Stimulated activated CD4-positive, alpha-beta T cell treated with anti-CD3 and anti-CD28 coated beads, Interleukin-4, amount 100 ng/mL, for 48 hours (primary cell): ENCODE data around the gene SCAPER.

Source experiments
- DNase-seq, 2 donors: peaks; one replicate each; pipeline ENCODE4 v3.0.0-alpha.2; 2020; ENCODE audit warnings: low read depth in 2 of 2

Gene SCAPER

GRCh38 chr15:76366714-76367113 is 538.4 kb downstream of the SCAPER start:
- no peak for DNase-seq

GRCh38 chr15:76363251-76363650 is 541.9 kb downstream of the SCAPER start:
- DNase-seq: no peak

- DNase-seq: no peak
These were observed 544.7 kb downstream of the SCAPER start for GRCh38 chr15:76360416-76360815.

DNA sequence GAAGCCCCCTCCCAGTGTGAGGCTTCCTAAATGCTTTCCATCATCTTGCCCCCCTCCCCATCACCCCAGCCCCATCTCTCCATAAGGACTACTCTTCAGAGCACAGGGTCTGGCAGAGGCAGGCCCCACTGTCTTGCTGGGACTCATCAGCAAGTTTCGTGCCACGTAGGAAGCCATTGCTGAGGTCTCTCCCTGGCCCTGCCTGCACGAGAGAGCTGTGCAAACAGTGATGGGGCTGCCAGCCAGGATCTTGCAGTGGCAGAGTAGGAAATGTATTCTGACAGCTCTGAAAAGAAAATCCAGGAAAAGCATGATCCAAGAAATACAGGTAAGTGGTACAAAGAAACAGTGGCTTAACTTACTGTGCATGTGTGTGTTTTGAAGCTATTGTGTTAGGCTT is 546.0 kb downstream of the SCAPER start:
- DNase-seq: no peak

- DNase-seq: no peak
These were observed 546.7 kb downstream of the SCAPER start for GRCh38 chr15:76358453-76358852.

DNA sequence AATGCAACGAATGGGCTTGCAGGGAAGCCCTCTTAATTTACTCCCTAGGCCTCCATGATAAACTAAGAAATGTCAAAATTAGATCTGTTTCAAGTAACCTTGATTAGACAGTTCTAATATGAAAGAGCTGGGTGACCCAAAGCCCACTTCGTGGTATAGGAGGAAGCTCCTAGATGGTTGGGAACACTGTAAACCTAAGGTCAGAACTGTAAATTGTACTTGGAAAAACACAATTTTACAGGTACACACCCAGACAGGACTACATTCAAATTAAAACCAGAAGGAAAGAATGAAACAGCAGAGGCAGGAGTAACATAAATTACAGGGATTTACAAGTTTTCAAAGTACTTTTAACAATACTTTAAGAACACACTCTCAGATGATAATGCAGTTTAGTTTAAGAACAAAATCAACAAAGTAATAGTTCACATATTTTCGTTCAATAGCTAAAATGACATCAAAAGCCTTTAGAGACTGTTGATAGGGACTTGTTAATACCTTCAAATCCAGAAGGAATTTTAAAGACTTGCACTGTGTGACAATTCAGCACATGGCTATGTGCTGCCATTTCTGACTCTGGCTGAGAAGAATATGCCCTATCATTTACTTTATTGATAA is 550.2 kb downstream of the SCAPER start:
- DNase-seq: no peak

GRCh38 chr15:76353903-76354302 is 551.2 kb downstream of the SCAPER start:
- no peak for DNase-seq

DNA sequence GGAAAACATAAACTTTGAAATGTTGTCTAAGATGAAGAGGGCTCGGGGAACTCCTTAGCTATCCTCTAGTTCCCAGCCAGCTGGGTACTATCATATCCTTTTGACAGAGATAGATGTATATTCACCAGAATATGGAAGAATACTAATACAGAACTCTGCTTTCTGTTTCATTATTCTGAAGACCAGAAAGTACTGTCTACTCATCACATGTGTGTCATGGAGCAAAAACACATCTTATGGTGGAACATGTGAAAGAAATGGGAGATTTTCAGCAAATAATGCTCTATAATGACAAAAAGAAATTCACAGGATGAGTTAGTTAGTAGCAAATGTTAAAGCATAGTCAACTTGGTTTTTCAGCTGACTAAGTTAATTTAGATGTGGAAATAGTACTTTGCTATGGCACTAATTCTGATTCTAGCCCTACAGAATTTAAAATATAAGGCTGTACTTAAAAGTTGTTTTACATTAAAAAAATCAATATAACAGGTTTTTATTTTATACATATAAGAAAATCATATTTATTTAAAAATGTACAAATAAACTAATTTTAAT is 552.0 kb downstream of the SCAPER start:
- DNase-seq: no peak

DNA sequence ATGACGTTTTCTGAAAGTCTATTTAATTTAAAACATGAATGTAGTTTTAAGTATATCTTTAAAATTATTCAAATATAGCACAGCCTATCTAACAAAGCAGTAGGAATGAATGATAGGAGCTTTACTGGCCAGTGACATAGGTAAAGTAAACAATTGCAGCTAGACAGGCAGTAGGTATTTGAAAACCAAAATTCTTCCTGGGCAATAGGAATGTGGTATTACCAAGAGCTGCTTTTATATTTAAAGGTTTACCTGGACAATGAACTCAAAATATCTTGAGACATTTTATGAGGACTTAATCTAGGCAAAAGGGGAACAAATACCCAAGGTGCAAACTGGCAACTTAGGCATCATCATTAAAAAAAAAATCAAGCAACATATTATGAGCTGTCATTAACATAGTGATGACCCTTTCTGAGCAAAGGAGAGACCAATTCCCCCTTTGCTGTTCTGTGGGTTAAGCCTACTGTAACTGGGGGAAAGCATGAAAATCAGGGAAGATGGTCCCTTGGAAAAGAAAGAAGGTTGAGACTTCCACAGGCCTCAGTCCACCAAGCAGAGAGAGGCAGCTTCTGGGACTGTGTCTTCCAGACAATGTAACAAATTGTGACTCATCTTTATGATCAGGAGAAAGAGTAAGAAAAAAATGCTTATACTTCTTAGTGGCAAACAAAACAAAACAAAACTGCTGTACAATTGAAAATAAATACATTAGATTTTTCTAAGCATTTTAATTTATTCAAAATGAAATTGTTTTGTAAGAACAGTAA is 555.7 kb downstream of the SCAPER start:
- no peak for DNase-seq

DNA sequence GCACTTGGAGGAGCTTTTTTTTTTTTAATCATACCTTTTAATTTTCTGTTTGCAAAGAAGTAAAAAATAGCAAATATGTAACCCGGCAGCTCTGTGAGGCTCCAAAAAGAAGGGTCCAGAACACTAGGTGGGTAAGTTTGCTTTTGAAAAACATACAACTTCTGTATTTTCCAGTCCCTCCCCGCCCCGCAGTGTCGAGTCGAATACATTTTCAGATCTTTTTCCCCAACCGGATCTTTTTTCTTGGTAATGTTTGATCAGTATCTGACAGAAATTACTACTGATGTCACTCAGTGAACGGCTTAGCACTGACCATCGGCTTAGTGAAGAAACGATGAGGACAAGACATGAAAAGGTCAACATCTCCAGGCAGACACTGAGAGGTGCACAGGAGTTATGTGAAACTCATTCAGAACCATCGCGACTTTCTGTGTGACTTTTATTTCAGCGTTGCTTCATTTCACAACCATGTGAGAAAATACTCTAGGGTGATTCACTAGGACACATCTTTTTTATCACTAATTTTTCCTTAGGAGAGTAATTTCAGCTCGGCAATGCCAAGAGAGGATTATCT is 557.6 kb downstream of the SCAPER start:
- DNase-seq: no peak

GRCh38 chr15:76346669-76347481 is 558.3 kb downstream of the SCAPER start:
- DNase-seq: no peak

GRCh38 chr15:76345880-76346668 is 559.1 kb downstream of the SCAPER start:
- no peak for DNase-seq

DNA sequence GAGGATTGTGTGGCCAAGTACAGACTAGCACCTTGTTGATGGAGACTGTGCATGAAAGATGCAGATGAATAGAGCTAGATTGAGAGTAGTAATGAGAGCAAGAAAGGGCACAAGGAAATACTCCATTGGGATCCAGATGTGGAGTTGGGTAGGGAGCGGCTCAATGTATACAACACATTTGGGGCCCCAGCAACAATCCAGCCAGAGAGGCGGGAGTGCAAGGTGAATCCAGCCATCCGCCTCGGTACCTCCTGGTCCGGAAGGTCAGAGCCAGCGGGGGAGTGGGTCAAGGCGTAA is 559.6 kb downstream of the SCAPER start:
- no peak for DNase-seq

DNA sequence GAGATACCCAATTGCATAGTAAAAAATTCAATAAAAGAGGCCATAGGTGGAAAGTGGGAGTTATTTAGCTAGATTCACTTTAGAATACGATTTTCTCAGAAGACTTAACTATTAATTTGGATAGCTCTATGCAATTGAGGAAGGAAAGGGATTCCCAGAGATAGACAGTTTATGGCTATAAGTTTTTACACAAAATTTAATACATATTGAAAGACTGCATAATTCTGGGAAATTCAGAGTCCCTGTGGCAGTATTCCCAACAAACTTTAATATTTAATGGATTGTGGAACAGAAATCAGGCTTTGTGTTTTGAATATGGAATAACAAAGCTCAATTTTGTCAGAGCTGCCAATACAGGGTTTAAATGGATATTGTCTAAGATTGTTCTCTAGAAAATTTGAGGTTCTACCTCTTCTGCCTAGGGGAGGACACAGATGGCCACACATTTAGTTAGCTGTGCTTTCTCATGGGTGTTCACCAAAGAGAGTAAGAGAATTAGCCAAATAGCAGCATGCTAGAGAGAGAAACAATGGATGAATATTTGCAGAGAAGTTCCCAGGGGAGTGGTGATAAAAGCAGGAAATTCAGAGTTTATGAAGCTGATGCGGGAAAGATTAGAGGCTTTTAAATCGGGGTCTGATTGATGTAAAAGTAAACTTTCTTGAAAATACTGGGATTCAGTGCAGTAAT is 560.1 kb downstream of the SCAPER start:
- no peak for DNase-seq

DNA sequence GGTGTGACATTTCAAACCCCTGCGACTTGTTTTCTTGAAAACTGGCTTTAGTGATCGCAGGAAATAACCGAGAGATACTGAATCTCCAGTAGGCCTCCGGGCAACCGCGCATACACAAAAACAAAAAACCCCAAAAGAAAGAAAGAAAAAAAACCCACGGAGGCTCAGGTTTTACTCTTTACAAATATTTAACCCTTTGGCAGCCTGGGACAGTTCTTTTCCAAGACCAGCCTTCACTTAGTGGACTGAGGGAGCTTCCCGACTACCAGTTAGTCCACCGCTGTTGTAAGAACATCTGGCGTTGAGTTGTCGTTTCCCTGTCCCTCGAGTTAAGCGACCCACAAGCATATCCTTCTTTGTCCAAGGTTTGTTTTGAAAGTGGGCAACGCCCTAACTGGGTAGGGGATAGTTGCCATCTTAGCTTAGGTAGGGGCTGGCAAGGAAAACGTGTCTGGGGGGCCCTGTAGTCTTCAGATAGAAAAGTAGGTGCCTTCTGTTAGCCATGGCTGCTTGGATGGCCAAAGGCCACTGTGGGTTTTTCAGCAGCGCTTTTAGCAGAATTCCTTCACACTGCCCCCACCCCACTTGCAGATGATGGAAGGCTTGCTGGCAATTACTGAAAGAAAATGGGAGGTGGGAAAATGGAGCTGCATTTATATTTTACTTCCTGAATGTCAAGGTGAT is 561.7 kb downstream of the SCAPER start:
- DNase-seq: no peak

DNA sequence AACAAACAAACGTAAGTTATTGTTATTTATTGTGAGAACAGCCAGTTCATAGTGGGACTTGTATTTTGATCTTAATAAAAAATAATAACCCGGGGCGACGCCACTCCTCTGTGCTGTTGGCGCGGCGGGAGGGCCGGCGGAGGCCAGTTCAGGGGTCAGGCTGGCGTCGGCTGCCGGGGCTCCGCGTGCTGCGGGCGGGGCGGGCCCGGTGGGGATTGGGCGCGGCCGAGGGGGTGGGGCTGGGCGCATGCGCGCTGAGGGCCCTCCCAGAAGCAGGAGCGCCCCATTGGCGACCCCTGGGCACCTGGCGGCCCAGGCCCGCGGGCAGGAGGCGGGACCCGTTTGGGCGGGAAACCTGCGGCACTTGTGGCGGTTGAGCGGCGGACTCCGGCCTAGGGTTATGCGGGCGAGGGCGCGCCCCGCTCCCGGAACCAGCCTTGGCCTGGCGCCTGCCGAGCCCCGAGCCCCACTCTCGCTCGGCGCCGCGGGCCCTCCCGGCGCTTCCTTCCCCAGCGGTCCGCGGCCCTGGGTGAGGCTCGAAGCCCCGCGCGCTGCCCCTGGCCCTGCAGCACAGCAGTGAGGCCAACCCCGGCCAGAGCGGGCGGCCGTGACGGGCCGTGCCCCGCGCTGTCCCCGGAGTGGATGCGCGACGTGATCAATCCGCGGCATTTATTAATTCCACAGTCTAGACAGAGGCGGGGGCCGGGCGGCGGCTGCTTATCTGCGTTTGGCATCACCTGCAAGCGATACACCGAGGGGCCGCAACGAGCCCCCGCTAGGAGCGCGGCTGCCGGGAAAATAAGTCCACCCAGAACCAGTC is 562.5 kb downstream of the SCAPER start:
- DNase-seq: no peak

- DNase-seq: no peak
These were observed 563.1 kb downstream of the SCAPER start for GRCh38 chr15:76342058-76342381.

DNA sequence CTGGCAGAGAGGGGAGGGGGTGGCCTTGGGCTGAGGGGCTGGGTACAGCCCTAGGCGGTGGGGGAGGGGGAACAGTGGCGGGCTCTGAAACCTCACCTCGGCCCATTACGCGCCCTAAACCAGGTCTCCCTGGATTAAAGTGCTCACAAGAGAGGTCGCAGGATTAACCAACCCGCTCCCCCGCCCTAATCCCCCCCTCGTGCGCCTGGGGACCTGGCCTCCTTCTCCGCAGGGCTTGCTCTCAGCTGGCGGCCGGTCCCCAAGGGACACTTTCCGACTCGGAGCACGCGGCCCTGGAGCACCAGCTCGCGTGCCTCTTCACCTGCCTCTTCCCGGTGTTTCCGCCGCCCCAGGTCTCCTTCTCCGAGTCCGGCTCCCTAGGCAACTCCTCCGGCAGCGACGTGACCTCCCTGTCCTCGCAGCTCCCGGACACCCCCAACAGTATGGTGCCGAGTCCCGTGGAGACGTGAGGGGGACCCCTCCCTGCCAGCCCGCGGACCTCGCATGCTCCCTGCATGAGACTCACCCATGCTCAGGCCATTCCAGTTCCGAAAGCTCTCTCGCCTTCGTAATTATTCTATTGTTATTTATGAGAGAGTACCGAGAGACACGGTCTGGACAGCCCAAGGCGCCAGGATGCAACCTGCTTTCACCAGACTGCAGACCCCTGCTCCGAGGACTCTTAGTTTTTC is 563.6 kb downstream of the SCAPER start:
- DNase-seq: no peak

DNA sequence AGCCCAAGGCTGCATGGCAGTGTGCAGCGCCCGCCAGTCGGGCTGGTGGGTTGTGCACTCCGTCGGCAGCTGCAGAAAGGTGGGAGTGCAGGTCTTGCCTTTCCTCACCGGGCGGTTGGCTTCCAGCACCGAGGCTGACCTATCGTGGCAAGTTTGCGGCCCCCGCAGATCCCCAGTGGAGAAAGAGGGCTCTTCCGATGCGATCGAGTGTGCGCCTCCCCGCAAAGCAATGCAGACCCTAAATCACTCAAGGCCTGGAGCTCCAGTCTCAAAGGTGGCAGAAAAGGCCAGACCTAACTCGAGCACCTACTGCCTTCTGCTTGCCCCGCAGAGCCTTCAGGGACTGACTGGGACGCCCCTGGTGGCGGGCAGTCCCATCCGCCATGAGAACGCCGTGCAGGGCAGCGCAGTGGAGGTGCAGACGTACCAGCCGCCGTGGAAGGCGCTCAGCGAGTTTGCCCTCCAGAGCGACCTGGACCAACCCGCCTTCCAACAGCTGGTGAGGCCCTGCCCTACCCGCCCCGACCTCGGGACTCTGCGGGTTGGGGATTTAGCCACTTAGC is 564.3 kb downstream of the SCAPER start:
- no peak for DNase-seq
